H9 (cell line): ENCODE data around the gene AREG. TPM values are rescaled to one million over a fixed set of nuclear protein-coding genes. Genes with fewer than 3 reads are reported as not detected.

Experiments
- DNase-seq: peaks from one replicate; pipeline ENCODE4 v3.0.0-alpha.2; 2017
- H2AFZ ChIP-seq: one replicate; pipeline ENCODE4 v1.6.1; 2013; ENCODE audit warnings: mild to moderate bottlenecking, low read length, control low read depth, moderate library complexity
- H2AK5ac ChIP-seq: 2 replicates; pipeline ENCODE4 v1.6.1; 2013; ENCODE audit warnings: low read length, control low read depth, mixed read lengths; ENCODE audit not compliant: insufficient read length
- H2BK120ac ChIP-seq: one replicate; pipeline ENCODE4 v1.6.1; 2013; ENCODE audit warnings: low read depth, mild to moderate bottlenecking, low read length, control low read depth, inconsistent platforms; ENCODE audit not compliant: poor library complexity, severe bottlenecking
- H2BK12ac ChIP-seq: 2 replicates; pipeline ENCODE4 v1.6.1; 2013; ENCODE audit warnings: low read length, control low read depth, mixed read lengths, low read depth; ENCODE audit not compliant: insufficient read length
- H2BK15ac ChIP-seq: 2 replicates; pipeline ENCODE4 v1.6.1; 2013; ENCODE audit warnings: low read depth, low read length, control low read depth
- H2BK20ac ChIP-seq: one replicate; pipeline ENCODE4 v1.6.1; 2013; ENCODE audit warnings: low read depth, mild to moderate bottlenecking, low read length, control low read depth, inconsistent platforms; ENCODE audit not compliant: poor library complexity, severe bottlenecking
- H2BK5ac ChIP-seq: 2 replicates; pipeline ENCODE4 v1.6.1; 2013; ENCODE audit warnings: low read length, control low read depth, mixed read lengths; ENCODE audit not compliant: insufficient read length
- H3K14ac ChIP-seq: 2 replicates; pipeline ENCODE4 v1.6.1; 2013; ENCODE audit warnings: low read length, control low read depth; ENCODE audit not compliant: insufficient read depth
- H3K18ac ChIP-seq: 2 replicates; pipeline ENCODE4 v1.6.1; 2013; ENCODE audit warnings: low read depth, mild to moderate bottlenecking, mixed read lengths, low read length, control low read depth; ENCODE audit not compliant: insufficient read length
- H3K23ac ChIP-seq: 2 replicates; pipeline ENCODE4 v1.6.1; 2013; ENCODE audit warnings: low read length, control low read depth, mixed read lengths, low read depth; ENCODE audit not compliant: insufficient read length
- H3K23me2 ChIP-seq: 2 replicates; pipeline ENCODE4 v1.6.1; 2013; ENCODE audit warnings: low read depth, mild to moderate bottlenecking, mixed read lengths, low read length, control low read depth; ENCODE audit not compliant: insufficient read length, poor library complexity, severe bottlenecking
- H3K27ac ChIP-seq: 2 replicates; pipeline ENCODE4 v1.5.1; 2013; ENCODE audit warnings: low read length, control low read depth, mixed read lengths, low read depth; ENCODE audit not compliant: insufficient read length
- H3K27me3 ChIP-seq: 2 replicates; pipeline ENCODE4 v1.6.1; 2013; ENCODE audit warnings: low read length, control low read depth, inconsistent platforms; ENCODE audit not compliant: insufficient read depth
- H3K4ac ChIP-seq: 2 replicates; pipeline ENCODE4 v1.6.1; 2013; ENCODE audit warnings: low read depth, mild to moderate bottlenecking, control low read depth, inconsistent platforms, low read length, moderate library complexity
- H3K4me1 ChIP-seq: 2 replicates; pipeline ENCODE4 v1.6.1; 2013; ENCODE audit warnings: low read length, control low read depth, inconsistent platforms; ENCODE audit not compliant: insufficient read depth
- H3K4me2 ChIP-seq: 2 replicates; pipeline ENCODE4 v1.6.1; 2013; ENCODE audit warnings: low read length, control low read depth, mixed read lengths; ENCODE audit not compliant: insufficient read length, insufficient read depth
- H3K56ac ChIP-seq: 2 replicates; pipeline ENCODE4 v1.6.1; 2013; ENCODE audit warnings: low read depth, mild to moderate bottlenecking, mixed read lengths, low read length, control low read depth; ENCODE audit not compliant: insufficient read length
- H3K79me1 ChIP-seq: 2 replicates; pipeline ENCODE4 v1.6.1; 2013; ENCODE audit warnings: low read depth, mild to moderate bottlenecking, moderate library complexity, low read length, control low read depth, inconsistent platforms; ENCODE audit not compliant: insufficient read depth, poor library complexity, severe bottlenecking
- H3K79me2 ChIP-seq: 2 replicates; pipeline ENCODE4 v1.6.1; 2013; ENCODE audit warnings: low read length, control low read depth, inconsistent platforms; ENCODE audit not compliant: insufficient read depth
- H3K9ac ChIP-seq: 2 replicates; pipeline ENCODE4 v1.6.1; 2013; ENCODE audit warnings: low read length, control low read depth, mixed read lengths; ENCODE audit not compliant: insufficient read length; ENCODE audit errors: extremely low read depth
- H3K9me3 ChIP-seq: one replicate; pipeline ENCODE4 v1.6.1; 2013; ENCODE audit warnings: low read depth, low read length, inconsistent platforms; ENCODE audit not compliant: control insufficient read depth
- H3T11ph ChIP-seq: one replicate; pipeline ENCODE4 v1.6.1; 2013; ENCODE audit warnings: mild to moderate bottlenecking, low read length, control low read depth, inconsistent platforms
- H4K20me1 ChIP-seq: one replicate; pipeline ENCODE4 v1.6.1; 2013; ENCODE audit not compliant: control insufficient read depth, insufficient read length, insufficient read depth
- H4K5ac ChIP-seq: 2 replicates; pipeline ENCODE4 v1.6.1; 2013; ENCODE audit warnings: low read depth, mild to moderate bottlenecking, mixed read lengths, low read length, control low read depth; ENCODE audit not compliant: insufficient read length
- H4K8ac ChIP-seq: replicated peaks from 2 replicates; pipeline ENCODE4 v1.6.1; 2013; ENCODE audit warnings: low read length, control low read depth, mixed read lengths, low read depth; ENCODE audit not compliant: insufficient read length
- H4K91ac ChIP-seq: 2 replicates; pipeline ENCODE4 v1.6.1; 2013; ENCODE audit warnings: low read depth, mild to moderate bottlenecking, moderate library complexity, mixed read lengths, low read length, control low read depth; ENCODE audit not compliant: insufficient read length
- H3K27ac Mint-ChIP-seq, 3 experiments: 2 replicates in 2 of 3; 3 replicates in 1 of 3; pipeline ENCODE4 v1.8.0; 2020 to 2021; ENCODE audit warnings: mixed read lengths in 3 of 3, mild to moderate bottlenecking in 1 of 3, moderate library complexity in 1 of 3
- H3K27me3 Mint-ChIP-seq: 2 replicates; pipeline ENCODE4 v1.8.0; 2021; ENCODE audit warnings: low read depth, mild to moderate bottlenecking, moderate library complexity, mixed read lengths
- H3K36me3 Mint-ChIP-seq, 3 experiments: 2 replicates in 2 of 3; 3 replicates in 1 of 3; pipeline ENCODE4 v1.8.0; 2020 to 2021; ENCODE audit warnings: low read depth in 3 of 3, mixed read lengths in 3 of 3; ENCODE audit not compliant: insufficient read depth in 1 of 3
- H3K4me1 Mint-ChIP-seq, 2 experiments: 2 replicates each; pipeline ENCODE4 v1.8.0; 2020; ENCODE audit warnings: mixed read lengths in 2 of 2
- H3K4me3 Mint-ChIP-seq, 2 experiments: 2 replicates in 1 of 2; 3 replicates in 1 of 2; pipeline ENCODE4 v1.8.0; 2020 to 2021; ENCODE audit warnings: mild to moderate bottlenecking in 2 of 2, mixed read lengths in 2 of 2, moderate library complexity in 1 of 2
- H3K9me3 Mint-ChIP-seq, 2 experiments: 2 replicates in 1 of 2; 3 replicates in 1 of 2; pipeline ENCODE4 v1.8.0; 2020; ENCODE audit warnings: mild to moderate bottlenecking in 2 of 2, mixed read lengths in 2 of 2, moderate library complexity in 1 of 2
- WGBS: extraction: QIAGEN DNeasy Blood & Tissue Kit; methylation state at CpG from one replicate; pipeline ENCODE4 v1.1.7; 2013; ENCODE audit warnings: missing lambda C conversion rate, low lambda C conversion rate, mixed read lengths; ENCODE audit not compliant: insufficient read length; ENCODE audit errors: extremely low coverage; 5-methylcytosine and 5-hydroxymethylcytosine counted together
- total RNA-seq: library from RNA; stranded (reverse); gene quantifications from 2 replicates; pipeline ENCODE4 v1.2.1, GENCODE V29; 2021
- TF ChIP-seq, protein P1 (sequence below): fragments of 200-600 bp; sonication (generic); conservative IDR thresholded peaks from 3 replicates; pipeline ENCODE4 v1.8.0; 2021; ENCODE audit warnings: antibody characterized with exemption, mild to moderate bottlenecking

The AREG gene
- total RNA-seq, 1 experiment from 2014 or later: 0.28 TPM

DNA sequence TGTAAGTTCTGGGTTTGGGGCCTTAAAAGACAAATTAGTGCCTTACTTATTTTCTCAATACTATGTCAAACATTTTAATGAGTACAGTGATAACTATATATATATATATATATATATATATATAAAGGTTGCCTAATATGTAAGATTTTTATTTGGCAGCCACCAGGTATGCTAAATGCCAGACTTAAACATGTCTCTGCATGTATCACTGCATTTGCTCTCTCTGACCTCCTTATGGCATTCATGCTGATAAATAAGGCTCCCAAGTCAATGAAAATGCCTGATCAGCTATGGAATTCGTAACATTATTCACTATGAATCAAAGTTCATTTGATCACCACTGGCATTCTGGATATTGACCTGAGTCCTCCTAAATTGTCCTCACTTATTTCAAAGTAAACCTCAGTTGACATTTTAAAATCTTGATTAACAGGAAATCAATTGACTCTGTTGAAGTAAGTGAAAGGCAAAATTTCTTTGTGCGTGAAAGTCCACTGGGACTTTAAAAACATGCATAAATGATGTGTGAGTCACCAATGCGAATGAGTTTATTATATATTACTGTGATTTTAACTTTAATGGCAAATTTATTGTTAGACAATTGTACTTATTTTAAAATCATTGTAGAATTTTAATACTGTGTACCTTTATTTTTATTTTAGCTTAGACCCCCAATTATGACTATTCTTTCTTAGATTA lies 29.2 kb upstream of the AREG start:
- Histone ChIP-seq H3T11ph (no peak overlapping the region), H2BK120ac (no peak overlapping the region), H3K9me3 (no peaks in the 10 kb centered on the region), H3K4ac (no peak overlapping the region), H4K20me1 (no peaks in the 10 kb centered on the region), H2BK12ac (no peak overlapping the region), H3K9ac (no peak overlapping the region), H2BK5ac (no peak overlapping the region), H3K23me2 (no peaks in the 10 kb centered on the region), H4K91ac (no peak overlapping the region), H2BK20ac (no peak overlapping the region), H2AK5ac (no peak overlapping the region), H3K79me1 (no peaks in the 10 kb centered on the region), H3K4me2 (no peak overlapping the region), H3K56ac (no peak overlapping the region), H2AFZ (no peak overlapping the region), H3K18ac (no peak overlapping the region), H4K8ac (no peak overlapping the region), H3K23ac (no peak overlapping the region), H3K27ac (no peak overlapping the region), H3K79me2 (no peaks in the 10 kb centered on the region), H4K5ac (no peak overlapping the region), H3K14ac (no peak overlapping the region), H3K4me1 (no peaks in the 10 kb centered on the region; the same call in 1 of the 2 replicates), H3K27me3 (no peaks in the 10 kb centered on the region), H2BK15ac (no peak overlapping the region)
- Mint-ChIP-seq H3K27me3 (no peaks in the 10 kb centered on the region; the same call in 1 of the 2 replicates), H3K27ac (no peak overlapping the region), H3K36me3 (peaks cover 0 to 1% (median 0%) of the 10 kb centered on the region in 3 experiments; a peak in 1 of 7 replicates), H3K9me3 (peaks cover 7% of the 10 kb centered on the region in 2 experiments; a peak in 4 of 5 replicates), H3K4me1 (peaks cover 5% of the 10 kb centered on the region in 2 experiments; a peak in 2 of 4 replicates), H3K4me3 (no peak overlapping the region)
- no CpG with 5 or more reads among the region's 3 CpGs for WGBS
- TF ChIP-seq, protein P1, sequence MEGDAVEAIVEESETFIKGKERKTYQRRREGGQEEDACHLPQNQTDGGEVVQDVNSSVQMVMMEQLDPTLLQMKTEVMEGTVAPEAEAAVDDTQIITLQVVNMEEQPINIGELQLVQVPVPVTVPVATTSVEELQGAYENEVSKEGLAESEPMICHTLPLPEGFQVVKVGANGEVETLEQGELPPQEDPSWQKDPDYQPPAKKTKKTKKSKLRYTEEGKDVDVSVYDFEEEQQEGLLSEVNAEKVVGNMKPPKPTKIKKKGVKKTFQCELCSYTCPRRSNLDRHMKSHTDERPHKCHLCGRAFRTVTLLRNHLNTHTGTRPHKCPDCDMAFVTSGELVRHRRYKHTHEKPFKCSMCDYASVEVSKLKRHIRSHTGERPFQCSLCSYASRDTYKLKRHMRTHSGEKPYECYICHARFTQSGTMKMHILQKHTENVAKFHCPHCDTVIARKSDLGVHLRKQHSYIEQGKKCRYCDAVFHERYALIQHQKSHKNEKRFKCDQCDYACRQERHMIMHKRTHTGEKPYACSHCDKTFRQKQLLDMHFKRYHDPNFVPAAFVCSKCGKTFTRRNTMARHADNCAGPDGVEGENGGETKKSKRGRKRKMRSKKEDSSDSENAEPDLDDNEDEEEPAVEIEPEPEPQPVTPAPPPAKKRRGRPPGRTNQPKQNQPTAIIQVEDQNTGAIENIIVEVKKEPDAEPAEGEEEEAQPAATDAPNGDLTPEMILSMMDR: no peak
- no peak for DNase-seq
